CD14-positive monocyte (primary cell): Measurements from ENCODE around the gene GRID2IP. TPM values are rescaled to one million over a fixed set of nuclear protein-coding genes. Genes with fewer than 3 reads are reported as not detected.

ENCODE experiments used
- DNase-seq, 3 donors: peaks; one replicate each; pipeline ENCODE4 v3.0.0-alpha.2; 2011 to 2022
- H2AFZ ChIP-seq: 2 replicates; pipeline ENCODE4 v1.6.0; 2012; ENCODE audit warnings: mild to moderate bottlenecking, low read depth, low read length, inconsistent platforms; ENCODE audit not compliant: insufficient read depth, poor library complexity, severe bottlenecking
- H3K27ac ChIP-seq, 2 donors: 1 replicate in 1 of 2; 2 replicates in 1 of 2; pipeline ENCODE4 v1.5.1; 2012 to 2013; ENCODE audit warnings: low read length in 2 of 2, control low read depth in 1 of 2, inconsistent platforms in 1 of 2, low read depth in 1 of 2, mild to moderate bottlenecking in 1 of 2
- H3K27me3 ChIP-seq, 2 donors: one replicate each; pipeline versions ENCODE4 v1.6.0 to v1.6.1; 2011 to 2013; ENCODE audit warnings: low read length in 2 of 2; ENCODE audit not compliant: control insufficient read depth in 2 of 2, insufficient read depth in 2 of 2
- H3K36me3 ChIP-seq, 2 donors: replicated peaks in 1 of 2; 1 replicate in 1 of 2; 2 replicates in 1 of 2; pipeline versions ENCODE4 v1.5.1 to v1.6.1; 2012 to 2013; ENCODE audit warnings: low read length in 2 of 2, control low read depth in 1 of 2, inconsistent platforms in 1 of 2, mild to moderate bottlenecking in 1 of 2; ENCODE audit not compliant: insufficient read depth in 2 of 2, control insufficient read depth in 1 of 2
- H3K4me1 ChIP-seq, 2 donors: 1 replicate in 1 of 2; 2 replicates in 1 of 2; pipeline versions ENCODE4 v1.5.1 to v1.6.1; 2012 to 2013; ENCODE audit warnings: low read length in 2 of 2, control low read depth in 1 of 2, inconsistent platforms in 1 of 2, mild to moderate bottlenecking in 1 of 2, moderate library complexity in 1 of 2; ENCODE audit not compliant: insufficient read depth in 2 of 2, control insufficient read depth in 1 of 2
- H3K4me2 ChIP-seq: replicated peaks from 2 replicates; pipeline ENCODE3; 2012; ENCODE audit warnings: low read length, moderate library complexity, mild to moderate bottlenecking; ENCODE audit not compliant: poor library complexity, severe bottlenecking; ENCODE audit errors: extremely low read depth
- H3K4me3 ChIP-seq, 3 experiments: fragments of 200-600 bp in 1 of 3; sonication (generic) in 1 of 3; replicated peaks in 1 of 3; 1 replicate in 2 of 3; 2 replicates in 1 of 3; pipeline ENCODE4 v1.5.1; 2011 to 2013; ENCODE audit warnings: low read length in 3 of 3, mild to moderate bottlenecking in 3 of 3, control low read depth in 2 of 3, low read depth in 2 of 3, inconsistent platforms in 1 of 3, moderate library complexity in 1 of 3
- H3K79me2 ChIP-seq: 2 replicates; pipeline ENCODE4 v1.6.0; 2012; ENCODE audit warnings: mild to moderate bottlenecking, control low read depth, inconsistent platforms, low read length, moderate library complexity; ENCODE audit not compliant: insufficient read depth
- H3K9ac ChIP-seq: 2 replicates; pipeline ENCODE4 v1.6.0; 2017; ENCODE audit warnings: low read length, mild to moderate bottlenecking; ENCODE audit not compliant: insufficient read depth, poor library complexity, severe bottlenecking
- H3K9me3 ChIP-seq, 2 donors: replicated peaks in 1 of 2; 1 replicate in 1 of 2; 2 replicates in 1 of 2; pipeline versions ENCODE4 v1.5.1 to v1.6.1; 2012 to 2013; ENCODE audit warnings: low read length in 2 of 2, control low read depth in 1 of 2; ENCODE audit not compliant: control insufficient read depth in 1 of 2, insufficient read depth in 1 of 2
- H4K20me1 ChIP-seq: 2 replicates; pipeline ENCODE4 v1.6.0; 2012; ENCODE audit warnings: mild to moderate bottlenecking, low read length, control low read depth, moderate library complexity; ENCODE audit not compliant: insufficient read depth
- H3K27ac Mint-ChIP-seq, 7 donors: one replicate each; pipeline ENCODE4 v1.8.0; 2020; ENCODE audit warnings: mild to moderate bottlenecking in 7 of 7, mixed read lengths in 7 of 7, moderate library complexity in 6 of 7, inconsistent platforms in 2 of 7
- H3K27me3 Mint-ChIP-seq, 3 donors: one replicate each; pipeline ENCODE4 v1.8.0; 2021 to 2022; ENCODE audit warnings: low read depth in 3 of 3, mild to moderate bottlenecking in 3 of 3, mixed read lengths in 3 of 3, moderate library complexity in 3 of 3, inconsistent platforms in 1 of 3
- H3K36me3 Mint-ChIP-seq, 2 donors: one replicate each; pipeline ENCODE4 v1.8.0; 2020; ENCODE audit warnings: mixed read lengths in 2 of 2, inconsistent platforms in 1 of 2, mild to moderate bottlenecking in 1 of 2
- H3K4me1 Mint-ChIP-seq: one replicate; pipeline ENCODE4 v1.8.0; 2020; ENCODE audit warnings: mild to moderate bottlenecking, mixed read lengths
- H3K4me3 Mint-ChIP-seq, 2 donors: one replicate each; pipeline ENCODE4 v1.8.0; 2020; ENCODE audit warnings: mild to moderate bottlenecking in 2 of 2, mixed read lengths in 2 of 2, moderate library complexity in 1 of 2
- H3K9me3 Mint-ChIP-seq, 7 donors: one replicate each; pipeline ENCODE4 v1.8.0; 2020 to 2022; ENCODE audit warnings: mixed read lengths in 7 of 7, mild to moderate bottlenecking in 6 of 7, moderate library complexity in 6 of 7, inconsistent platforms in 2 of 7
- WGBS: methylation state at CpG from one replicate; pipeline ENCODE4 v1.1.5; 2013; ENCODE audit warnings: missing lambda C conversion rate; ENCODE audit not compliant: insufficient coverage; 5-methylcytosine and 5-hydroxymethylcytosine counted together
- intact Hi-C, 2 donors: fragments of 100-400 bp; cut with micrococcal nuclease; formaldehyde crosslinking; loops; one replicate each; pipeline versions ENCODE4 v1.15.0 to v1.15.1; 2023
- polyA plus RNA-seq, 3 donors: library from polyadenylated mRNA; depleted of rRNA in 1 of 3; unstranded in 2 of 3; stranded (reverse) in 1 of 3; fragments of 300-500 nt in 2 of 3; fragments of >200 nt in 1 of 3; fragmentation: Illumina TruSeq in 2 of 3; gene quantifications; 1 replicate in 2 of 3; 2 replicates in 1 of 3; pipeline ENCODE4 v1.2.3, GENCODE V29; 2012 to 2021
- TF ChIP-seq, protein P1 (sequence below): fragments of 200-600 bp; IDR thresholded peaks from one replicate; pipeline ENCODE4 v1.8.0; 2022; ENCODE audit warnings: antibody characterized with exemption, mild to moderate bottlenecking

GRID2IP gene
- polyA plus RNA-seq, 3 donors, result not detected

DNA sequence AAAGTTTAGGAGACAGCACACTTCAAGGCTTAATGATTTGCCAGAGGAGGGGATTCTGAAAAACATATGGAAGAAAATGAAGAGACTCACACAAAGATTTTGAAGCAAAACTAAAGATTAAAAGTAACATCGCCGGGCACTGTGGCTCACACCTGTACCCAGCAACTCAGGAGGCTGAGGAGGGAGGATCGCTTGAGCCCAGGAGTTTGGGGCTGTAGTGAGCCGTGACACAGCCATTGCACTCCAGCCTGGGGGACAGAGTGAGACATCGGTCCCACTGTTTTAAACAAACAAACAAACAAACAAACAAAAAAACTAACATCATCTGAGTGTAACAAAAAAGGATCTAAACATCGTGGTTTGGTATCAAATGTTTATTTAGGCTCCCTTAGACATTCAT is 69.8 kb downstream of the GRID2IP start:
- Mint-ChIP-seq H3K9me3 (peaks cover 0 to 2% (median 0%) of the 10 kb centered on the region in 7 donors), H3K27ac (peak overlapping the region in 3 of 7 donors; percentile 28 to 55 (median 46)), H3K4me1 (peaks cover 55% of the 10 kb centered on the region), H3K36me3 (peaks cover 17 to 28% of the 10 kb centered on the region in 2 donors), H3K27me3 (peaks cover 0 to 2% (median 0%) of the 10 kb centered on the region in 3 donors), H3K4me3 (no peak overlapping the region)
- peaks cover 9 to 41% of the 10 kb centered on the region in 2 donors for H3K36me3 ChIP-seq
- intact Hi-C loops, result no loop called here
- TF ChIP-seq, protein P1, sequence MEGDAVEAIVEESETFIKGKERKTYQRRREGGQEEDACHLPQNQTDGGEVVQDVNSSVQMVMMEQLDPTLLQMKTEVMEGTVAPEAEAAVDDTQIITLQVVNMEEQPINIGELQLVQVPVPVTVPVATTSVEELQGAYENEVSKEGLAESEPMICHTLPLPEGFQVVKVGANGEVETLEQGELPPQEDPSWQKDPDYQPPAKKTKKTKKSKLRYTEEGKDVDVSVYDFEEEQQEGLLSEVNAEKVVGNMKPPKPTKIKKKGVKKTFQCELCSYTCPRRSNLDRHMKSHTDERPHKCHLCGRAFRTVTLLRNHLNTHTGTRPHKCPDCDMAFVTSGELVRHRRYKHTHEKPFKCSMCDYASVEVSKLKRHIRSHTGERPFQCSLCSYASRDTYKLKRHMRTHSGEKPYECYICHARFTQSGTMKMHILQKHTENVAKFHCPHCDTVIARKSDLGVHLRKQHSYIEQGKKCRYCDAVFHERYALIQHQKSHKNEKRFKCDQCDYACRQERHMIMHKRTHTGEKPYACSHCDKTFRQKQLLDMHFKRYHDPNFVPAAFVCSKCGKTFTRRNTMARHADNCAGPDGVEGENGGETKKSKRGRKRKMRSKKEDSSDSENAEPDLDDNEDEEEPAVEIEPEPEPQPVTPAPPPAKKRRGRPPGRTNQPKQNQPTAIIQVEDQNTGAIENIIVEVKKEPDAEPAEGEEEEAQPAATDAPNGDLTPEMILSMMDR, result no peak
- no peak overlapping the region for H3K4me2 ChIP-seq
- no peak overlapping the region for H3K4me3 ChIP-seq
- H2AFZ ChIP-seq, result no peak overlapping the region
- no peaks in the 10 kb centered on the region for H3K9me3 ChIP-seq
- H3K4me1 ChIP-seq, result peaks cover 16 to 19% of the 10 kb centered on the region in 2 donors
- DNase-seq, result no peak
- H3K27me3 ChIP-seq, result no peaks in the 10 kb centered on the region
- WGBS, result 93% methylated on average over 3 of the region's 6 CpGs
- H3K27ac ChIP-seq, result peak overlapping the region in 1 of 2 donors; percentile 44
- H3K79me2 ChIP-seq, result peaks cover 74% of the 10 kb centered on the region
- peaks cover 67% of the 10 kb centered on the region for H4K20me1 ChIP-seq
- H3K9ac ChIP-seq, result no peak overlapping the region

DNA sequence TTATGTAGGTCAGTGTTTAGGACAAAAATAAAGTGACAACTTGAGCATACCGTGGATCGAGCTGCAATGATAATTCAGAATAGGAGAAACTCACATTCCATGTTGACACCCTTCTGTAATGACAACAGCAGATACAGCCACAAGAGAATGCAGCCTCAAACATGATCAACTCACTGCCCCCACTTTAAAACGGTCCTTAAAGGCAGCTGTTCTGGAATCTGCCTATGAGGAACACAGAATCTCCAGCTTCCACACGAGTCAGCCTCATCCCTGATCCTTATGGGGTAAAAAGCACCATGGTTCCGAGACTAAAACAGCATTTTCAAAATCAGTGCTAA is 71.0 kb downstream of the GRID2IP start:
- no peak overlapping the region for H3K4me3 ChIP-seq
- Mint-ChIP-seq H3K27me3 (no peaks in the 10 kb centered on the region), H3K4me3 (no peak overlapping the region), H3K9me3 (peaks cover 0 to 2% (median 0%) of the 10 kb centered on the region in 7 donors), H3K36me3 (peaks cover 20 to 33% of the 10 kb centered on the region in 2 donors), H3K4me1 (peaks cover 63% of the 10 kb centered on the region), H3K27ac (peak overlapping the region in 3 of 7 donors; percentile 5 to 71 (median 61))
- H3K9me3 ChIP-seq, result no peaks in the 10 kb centered on the region
- H3K27me3 ChIP-seq, result no peaks in the 10 kb centered on the region
- peak overlapping the region in 1 of 2 donors; percentile 33 for H3K27ac ChIP-seq
- peaks cover 79% of the 10 kb centered on the region for H4K20me1 ChIP-seq
- no peak overlapping the region for H2AFZ ChIP-seq
- intact Hi-C loops, result no loop called here
- no peak overlapping the region for H3K4me2 ChIP-seq
- peaks cover 11 to 48% of the 10 kb centered on the region in 2 donors for H3K36me3 ChIP-seq
- H3K9ac ChIP-seq, result no peak overlapping the region
- H3K4me1 ChIP-seq, result peaks cover 16 to 20% of the 10 kb centered on the region in 2 donors
- TF ChIP-seq, protein P1, result no peak
- WGBS, result 100% methylated on average over 3 of the region's 5 CpGs
- no peak for DNase-seq
- H3K79me2 ChIP-seq, result peaks cover 86% of the 10 kb centered on the region
